ENCODE data around the gene NMNAT2.

Gene NMNAT2

DNA sequence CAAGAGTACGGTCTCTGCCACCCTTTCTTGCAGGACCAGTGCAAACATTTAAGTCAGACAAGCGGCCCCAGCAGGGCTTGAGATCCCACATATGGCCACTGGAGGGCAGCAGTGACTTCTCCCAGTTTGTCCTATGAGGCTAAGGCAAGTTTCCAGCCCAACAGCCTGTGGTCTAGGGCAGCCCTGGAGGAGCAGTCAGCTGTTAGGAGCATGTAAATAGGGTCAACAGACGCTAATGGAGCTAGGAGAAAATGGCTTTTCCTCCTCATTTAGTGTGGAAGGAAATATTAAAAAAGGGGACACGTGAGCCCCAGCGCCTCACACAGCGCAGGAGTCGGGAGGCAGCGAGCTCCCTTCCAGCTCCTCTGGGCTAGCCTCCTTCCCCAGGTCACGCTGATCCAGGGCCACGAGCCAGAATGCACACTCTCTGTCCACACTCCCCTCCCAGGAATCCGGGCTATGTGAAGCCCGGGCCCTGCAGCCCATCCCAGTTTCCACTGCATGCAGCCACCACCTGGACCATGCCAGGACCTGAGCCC lies 136.6 kb downstream of the NMNAT2 start:
- TF ChIP-seq, protein P1, sequence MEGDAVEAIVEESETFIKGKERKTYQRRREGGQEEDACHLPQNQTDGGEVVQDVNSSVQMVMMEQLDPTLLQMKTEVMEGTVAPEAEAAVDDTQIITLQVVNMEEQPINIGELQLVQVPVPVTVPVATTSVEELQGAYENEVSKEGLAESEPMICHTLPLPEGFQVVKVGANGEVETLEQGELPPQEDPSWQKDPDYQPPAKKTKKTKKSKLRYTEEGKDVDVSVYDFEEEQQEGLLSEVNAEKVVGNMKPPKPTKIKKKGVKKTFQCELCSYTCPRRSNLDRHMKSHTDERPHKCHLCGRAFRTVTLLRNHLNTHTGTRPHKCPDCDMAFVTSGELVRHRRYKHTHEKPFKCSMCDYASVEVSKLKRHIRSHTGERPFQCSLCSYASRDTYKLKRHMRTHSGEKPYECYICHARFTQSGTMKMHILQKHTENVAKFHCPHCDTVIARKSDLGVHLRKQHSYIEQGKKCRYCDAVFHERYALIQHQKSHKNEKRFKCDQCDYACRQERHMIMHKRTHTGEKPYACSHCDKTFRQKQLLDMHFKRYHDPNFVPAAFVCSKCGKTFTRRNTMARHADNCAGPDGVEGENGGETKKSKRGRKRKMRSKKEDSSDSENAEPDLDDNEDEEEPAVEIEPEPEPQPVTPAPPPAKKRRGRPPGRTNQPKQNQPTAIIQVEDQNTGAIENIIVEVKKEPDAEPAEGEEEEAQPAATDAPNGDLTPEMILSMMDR (IDR thresholded peaks at IDR 0.05; ENCODE audit: control insufficient read depth, extremely low read depth, insufficient read depth): peak; percentile 87
- DNase-seq (ENCODE audit: low read depth): peak; percentile 77
- no peak overlapping the region for H3K4me3 ChIP-seq (ENCODE audit: low read depth, low read length)

DNA sequence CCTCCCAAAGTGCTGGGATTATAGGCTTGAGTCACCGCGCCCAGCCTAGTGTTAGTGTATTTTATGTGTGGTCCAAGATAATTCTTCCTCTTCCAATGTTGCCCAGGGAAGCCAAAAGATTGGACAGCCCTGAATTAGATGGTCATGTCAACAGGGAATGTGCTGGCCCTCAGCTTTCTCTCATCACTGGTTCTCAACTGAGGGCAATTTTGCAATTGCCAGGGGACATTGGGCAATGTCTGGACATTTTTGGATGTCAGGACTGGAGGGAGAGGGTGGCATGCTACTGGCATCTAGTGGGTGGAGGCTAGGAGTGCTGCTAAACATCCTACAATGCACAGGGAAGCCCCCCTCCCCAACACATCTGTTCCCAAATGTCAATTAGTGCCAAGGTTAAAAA lies 137.1 kb downstream of the NMNAT2 start:
- no peak for DNase-seq (ENCODE audit: low read depth)
- TF ChIP-seq, protein P1 (IDR thresholded peaks at IDR 0.05; ENCODE audit: control insufficient read depth, extremely low read depth, insufficient read depth): no peak
- H3K4me3 ChIP-seq (ENCODE audit: low read depth, low read length): no peak overlapping the region

DNA sequence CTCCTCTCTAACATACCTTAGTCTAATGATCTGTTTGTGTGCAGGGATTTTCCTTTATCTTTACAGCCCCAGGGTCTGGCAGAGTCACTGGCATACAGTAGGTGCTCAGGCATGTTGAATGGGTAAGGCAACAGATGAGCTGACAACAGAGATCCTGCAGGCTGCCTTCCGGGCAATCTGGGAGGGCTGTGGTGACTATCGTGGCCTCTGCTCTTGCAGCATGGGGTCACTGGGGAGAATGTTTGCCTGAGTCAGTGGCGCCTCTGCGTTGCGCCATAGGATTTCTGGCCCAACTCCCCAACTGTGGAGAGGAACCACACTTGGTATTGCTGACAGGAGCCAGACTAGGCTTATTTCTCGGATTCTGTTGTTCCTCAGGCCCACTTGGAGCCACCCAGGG lies 138.3 kb downstream of the NMNAT2 start:
- H3K4me3 ChIP-seq (ENCODE audit: low read depth, low read length): no peak overlapping the region
- TF ChIP-seq, protein P1 (IDR thresholded peaks at IDR 0.05; ENCODE audit: control insufficient read depth, extremely low read depth, insufficient read depth): no peak
- no peak for DNase-seq (ENCODE audit: low read depth)

DNA sequence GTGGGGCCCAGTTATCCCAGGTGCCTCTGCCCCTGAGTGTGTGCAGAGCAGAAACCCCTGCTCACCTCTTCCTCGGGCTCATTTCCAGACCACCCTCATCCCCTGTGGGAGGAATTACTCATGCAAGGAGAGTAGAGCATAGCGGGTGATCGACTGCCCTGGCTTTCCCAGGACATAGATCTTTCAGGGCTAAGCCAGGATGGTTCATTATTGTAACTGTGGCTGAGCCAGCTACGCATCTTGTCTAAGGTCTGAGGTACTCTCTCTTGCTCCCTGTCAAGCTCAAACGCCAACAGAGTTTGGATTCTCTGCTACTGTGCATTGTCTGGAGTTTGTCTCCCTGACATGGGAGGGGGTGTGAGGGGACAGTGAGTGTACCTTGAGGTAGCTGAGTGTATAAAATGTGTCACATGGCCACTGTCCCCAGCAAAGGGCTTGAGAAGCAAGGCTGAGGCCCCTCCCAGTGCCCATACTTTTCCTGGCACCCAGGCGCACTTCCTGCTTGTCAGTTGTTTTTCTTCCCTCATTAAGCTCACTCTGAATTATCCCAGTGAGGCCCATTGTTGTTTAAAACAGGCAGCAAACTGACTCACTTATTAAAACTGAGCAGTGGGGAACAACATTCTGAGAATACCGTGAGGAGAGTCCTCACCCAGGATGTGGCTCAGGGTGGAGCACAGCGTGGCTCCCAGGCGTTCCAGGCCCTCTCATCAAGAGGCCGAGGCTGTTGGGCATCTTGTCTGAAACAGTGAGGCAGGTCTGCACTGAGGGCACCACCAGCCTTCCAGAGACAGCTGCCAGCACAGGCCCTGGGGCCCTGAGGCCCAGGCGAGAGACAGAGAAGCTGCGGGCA lies 139.2 kb downstream of the NMNAT2 start:
- DNase-seq (ENCODE audit: low read depth): no peak
- TF ChIP-seq, protein P1 (IDR thresholded peaks at IDR 0.05; ENCODE audit: control insufficient read depth, extremely low read depth, insufficient read depth): no peak
- H3K4me3 ChIP-seq (ENCODE audit: low read depth, low read length): no peak overlapping the region

DNA sequence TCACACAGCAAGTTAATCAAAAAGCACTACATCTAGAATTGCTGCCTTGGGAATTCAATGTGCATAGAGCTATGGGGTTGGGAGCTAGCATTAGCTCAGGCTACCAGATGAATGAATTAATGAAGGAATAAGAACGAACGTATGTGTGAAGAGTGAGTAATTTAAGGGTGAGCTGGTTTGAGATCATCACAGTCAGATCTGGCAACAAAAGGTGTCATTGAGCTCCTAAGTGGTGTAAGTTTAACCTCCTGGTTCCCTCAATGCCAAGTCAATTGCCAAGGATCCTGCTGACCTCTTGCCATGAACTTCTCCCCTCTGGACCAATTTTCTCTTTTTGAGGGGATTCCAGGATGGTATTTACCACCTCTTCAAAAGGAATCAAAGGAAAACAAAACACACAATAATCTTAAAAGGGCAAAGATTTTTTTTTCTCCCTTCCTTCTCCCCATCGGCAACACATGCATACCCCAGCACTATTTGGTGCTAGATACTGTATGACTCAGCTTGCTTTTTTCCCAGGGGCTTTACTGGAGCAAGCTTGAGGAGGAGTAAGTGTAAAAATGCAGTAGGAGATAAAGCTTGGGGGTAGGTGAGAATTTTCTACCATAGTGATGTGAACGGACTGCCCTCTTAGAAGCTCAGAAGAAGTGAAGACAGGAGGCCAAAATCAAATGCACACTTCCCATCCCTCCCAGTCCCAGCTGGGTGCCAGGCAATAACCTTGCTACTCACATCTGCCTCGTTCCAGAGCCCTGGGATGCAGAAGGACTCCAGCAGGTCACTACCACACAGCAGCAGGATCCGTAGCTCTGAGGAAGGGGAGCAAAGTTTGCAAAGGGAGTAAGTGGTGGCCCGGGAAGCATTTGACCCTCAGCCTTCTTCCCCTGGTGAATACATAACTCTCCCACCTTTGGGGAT lies 140.1 kb downstream of the NMNAT2 start:
- no peak overlapping the region for H3K4me3 ChIP-seq (ENCODE audit: low read depth, low read length)
- TF ChIP-seq, protein P1 (IDR thresholded peaks at IDR 0.05; ENCODE audit: control insufficient read depth, extremely low read depth, insufficient read depth): no peak

DNA sequence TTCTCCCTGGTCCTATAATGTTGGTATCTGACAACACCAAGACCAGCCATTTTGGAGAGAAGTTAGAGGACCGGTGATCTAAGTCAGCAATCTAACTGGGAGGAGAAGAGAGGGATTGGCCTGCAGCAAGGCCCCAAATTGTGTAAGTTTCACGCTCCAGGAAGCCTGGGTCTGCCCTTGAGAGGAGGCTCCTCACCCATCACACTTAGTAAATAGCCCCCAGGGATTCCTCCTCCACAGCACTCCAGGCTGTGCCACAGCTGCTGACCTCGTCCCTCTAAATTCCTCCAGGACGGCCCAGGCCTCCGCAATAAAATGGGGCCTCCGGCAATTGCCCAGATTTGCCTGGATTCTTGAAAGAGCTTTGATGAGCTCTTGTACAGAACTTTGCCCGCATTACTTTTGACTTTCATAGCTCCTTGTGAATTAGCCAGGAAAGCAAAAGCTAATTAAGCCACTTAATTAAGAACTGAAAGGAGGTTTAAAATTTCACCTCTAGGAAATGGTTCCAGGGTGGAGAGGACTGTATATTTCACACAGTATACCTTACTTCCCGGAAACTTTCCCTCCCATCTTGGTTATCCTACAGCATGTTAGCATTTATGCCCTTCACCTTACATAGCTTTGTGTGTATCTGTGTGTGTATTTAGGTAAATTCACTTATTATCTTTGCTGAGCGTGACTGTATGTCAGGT lies 141.6 kb downstream of the NMNAT2 start:
- TF ChIP-seq, protein P1 (IDR thresholded peaks at IDR 0.05; ENCODE audit: control insufficient read depth, extremely low read depth, insufficient read depth): no peak
- no peak overlapping the region for H3K4me3 ChIP-seq (ENCODE audit: low read depth, low read length)
- DNase-seq (ENCODE audit: low read depth): no peak

More for the DNA sequence above, 140.1 kb downstream of the NMNAT2 start:
- DNase-seq (ENCODE audit: low read depth): no peak
